Body of pancreas (tissue), 4 donors: Measurements from ENCODE around the gene OR6X1. TPM values are rescaled to one million over a fixed set of nuclear protein-coding genes. Genes with fewer than 3 reads are reported as not detected.

Source experiments
- ATAC-seq: fragments of 150-250 bp; one replicate; pipeline ENCODE4 v1.9.1; 2016
- DNase-seq, 4 donors: peaks; one replicate each; pipeline ENCODE4 v3.0.0-alpha.2; 2019
- H3K27ac ChIP-seq, 4 donors: fragments of 200-600 bp; sonication (generic); 1 replicate in 3 of 4; 2 replicates in 1 of 4; pipeline versions ENCODE4 v1.5.1 to v1.6.1; 2016 to 2019; ENCODE audit warnings: mild to moderate bottlenecking in 1 of 4, mixed read lengths in 1 of 4, moderate library complexity in 1 of 4
- H3K27me3 ChIP-seq, 2 donors: fragments of 200-600 bp; sonication (generic); one replicate each; pipeline ENCODE4 v1.6.0; 2016; ENCODE audit warnings: mild to moderate bottlenecking in 1 of 2
- H3K36me3 ChIP-seq, 2 donors: fragments of 200-600 bp; sonication (generic); replicated peaks in 1 of 2; 2 replicates each; pipeline ENCODE4 v1.5.1; 2016; ENCODE audit warnings: low read depth in 2 of 2; ENCODE audit not compliant: insufficient read depth in 1 of 2
- H3K4me1 ChIP-seq: fragments of 200-600 bp; sonication (generic); one replicate; pipeline ENCODE4 v1.6.0; 2016
- H3K4me3 ChIP-seq, 2 donors: fragments of 200-600 bp; sonication (generic); 1 replicate in 1 of 2; 2 replicates in 1 of 2; pipeline ENCODE4 v1.5.1; 2016 to 2019
- H3K9me3 ChIP-seq, 3 donors: fragments of 200-600 bp; sonication (generic); 1 replicate in 2 of 3; 2 replicates in 1 of 3; pipeline ENCODE4 v1.5.1; 2016
- POLR2A ChIP-seq, 3 donors: fragments of 450-650 bp; IDR thresholded peaks; one replicate each; pipeline ENCODE4 v1.6.1; 2016; ENCODE audit warnings: antibody characterized with exemption in 3 of 3, mild to moderate bottlenecking in 2 of 3
- WGBS, 2 donors: methylation state at CpG; one replicate each; pipeline ENCODE4 v1.1.5; 2017; 5-methylcytosine and 5-hydroxymethylcytosine counted together
- intact Hi-C: fragments of 100-400 bp; cut with DNase I; formaldehyde crosslinking; loops from one replicate; pipeline ENCODE4 v1.15.1; 2023
- total RNA-seq, 2 donors: library from RNA; depleted of rRNA; stranded (reverse); fragments of >200 nt; gene quantifications; one replicate each; pipeline ENCODE4 v1.1.0, GENCODE V29; 2016
- TF ChIP-seq, protein P1 (sequence below), 7 experiments: fragments of 450-650 bp in 4 of 7; fragments of 200-600 bp in 3 of 7; sonication (generic) in 3 of 7; IDR thresholded peaks; one replicate each; pipeline ENCODE4 v1.5.1; 2016 to 2019; ENCODE audit warnings: antibody characterized with exemption in 7 of 7

Gene OR6X1
- total RNA-seq, 2 donors from 2014 or later: not detected

DNA sequence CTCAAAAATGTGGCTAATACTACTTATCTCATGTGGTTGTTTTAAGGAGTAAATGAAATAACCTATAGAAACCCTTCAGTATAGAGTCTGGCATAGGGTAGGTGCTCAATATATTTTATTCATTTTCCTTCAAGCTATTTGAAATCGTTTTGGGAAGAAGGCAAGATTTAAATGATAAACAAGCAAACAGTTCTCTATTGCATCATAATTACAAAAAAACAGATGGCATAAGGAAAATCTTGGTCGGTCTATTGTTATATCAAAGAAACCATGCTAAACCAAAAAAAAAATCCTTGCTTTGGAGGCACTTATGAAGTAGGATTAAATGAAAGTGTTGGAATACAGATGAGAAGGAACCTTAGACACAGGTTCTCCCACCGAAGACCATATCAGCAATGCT is 17.5 kb downstream of the OR6X1 start:
- intact Hi-C loops: no loop called here
- Histone ChIP-seq H3K9me3 (no peaks in the 10 kb centered on the region), H3K36me3 (no peaks in the 10 kb centered on the region), H3K4me1 (peaks cover 24% of the 10 kb centered on the region), H3K27me3 (no peaks in the 10 kb centered on the region), H3K27ac (no peak overlapping the region), H3K4me3 (no peak overlapping the region)
- WGBS, 2 donors: 79 to 80% methylated on average over 3 of the region's 3 CpGs
- no peak for DNase-seq
- ATAC-seq: no peak
- TF ChIP-seq POLR2A (IDR thresholded peaks at IDR 0.05): no peak
- TF ChIP-seq, protein P1, sequence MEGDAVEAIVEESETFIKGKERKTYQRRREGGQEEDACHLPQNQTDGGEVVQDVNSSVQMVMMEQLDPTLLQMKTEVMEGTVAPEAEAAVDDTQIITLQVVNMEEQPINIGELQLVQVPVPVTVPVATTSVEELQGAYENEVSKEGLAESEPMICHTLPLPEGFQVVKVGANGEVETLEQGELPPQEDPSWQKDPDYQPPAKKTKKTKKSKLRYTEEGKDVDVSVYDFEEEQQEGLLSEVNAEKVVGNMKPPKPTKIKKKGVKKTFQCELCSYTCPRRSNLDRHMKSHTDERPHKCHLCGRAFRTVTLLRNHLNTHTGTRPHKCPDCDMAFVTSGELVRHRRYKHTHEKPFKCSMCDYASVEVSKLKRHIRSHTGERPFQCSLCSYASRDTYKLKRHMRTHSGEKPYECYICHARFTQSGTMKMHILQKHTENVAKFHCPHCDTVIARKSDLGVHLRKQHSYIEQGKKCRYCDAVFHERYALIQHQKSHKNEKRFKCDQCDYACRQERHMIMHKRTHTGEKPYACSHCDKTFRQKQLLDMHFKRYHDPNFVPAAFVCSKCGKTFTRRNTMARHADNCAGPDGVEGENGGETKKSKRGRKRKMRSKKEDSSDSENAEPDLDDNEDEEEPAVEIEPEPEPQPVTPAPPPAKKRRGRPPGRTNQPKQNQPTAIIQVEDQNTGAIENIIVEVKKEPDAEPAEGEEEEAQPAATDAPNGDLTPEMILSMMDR (IDR thresholded peaks at IDR 0.05): no peak

DNA sequence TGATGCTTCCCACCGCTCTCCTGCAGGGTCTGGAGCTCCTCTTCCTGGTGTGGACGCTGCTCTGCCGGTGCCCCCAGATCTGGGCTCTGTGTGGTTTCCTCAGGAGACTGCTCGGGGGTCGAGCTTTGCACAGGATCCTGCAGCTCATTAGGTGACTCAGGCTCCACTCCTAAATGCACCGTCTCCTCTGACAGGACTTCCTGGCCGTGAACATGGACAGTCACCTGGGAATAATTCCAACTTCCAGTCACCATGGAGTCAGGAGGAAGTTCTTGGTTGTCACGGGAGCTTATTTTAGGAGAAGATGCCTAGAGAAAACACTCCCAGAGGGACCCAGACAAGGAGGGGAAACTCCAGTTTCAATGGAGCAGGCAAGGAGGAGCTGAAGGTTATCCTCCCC is 24.7 kb downstream of the OR6X1 start:
- H3K4me3 ChIP-seq: no peak overlapping the region
- intact Hi-C loops: no loop called here
- WGBS, 2 donors: 82 to 90% methylated on average over 6 to 8 of the region's 8 CpGs
- H3K27me3 ChIP-seq: no peaks in the 10 kb centered on the region
- DNase-seq (no peak), ATAC-seq (no peak)
- no peak overlapping the region for H3K27ac ChIP-seq
- no peaks in the 10 kb centered on the region for H3K4me1 ChIP-seq
- H3K36me3 ChIP-seq: peaks cover 9 to 49% of the 10 kb centered on the region in 2 donors
- TF ChIP-seq, protein P1 (IDR thresholded peaks at IDR 0.05): no peak
- no peak for TF ChIP-seq POLR2A (IDR thresholded peaks at IDR 0.05)
- no peaks in the 10 kb centered on the region for H3K9me3 ChIP-seq

DNA sequence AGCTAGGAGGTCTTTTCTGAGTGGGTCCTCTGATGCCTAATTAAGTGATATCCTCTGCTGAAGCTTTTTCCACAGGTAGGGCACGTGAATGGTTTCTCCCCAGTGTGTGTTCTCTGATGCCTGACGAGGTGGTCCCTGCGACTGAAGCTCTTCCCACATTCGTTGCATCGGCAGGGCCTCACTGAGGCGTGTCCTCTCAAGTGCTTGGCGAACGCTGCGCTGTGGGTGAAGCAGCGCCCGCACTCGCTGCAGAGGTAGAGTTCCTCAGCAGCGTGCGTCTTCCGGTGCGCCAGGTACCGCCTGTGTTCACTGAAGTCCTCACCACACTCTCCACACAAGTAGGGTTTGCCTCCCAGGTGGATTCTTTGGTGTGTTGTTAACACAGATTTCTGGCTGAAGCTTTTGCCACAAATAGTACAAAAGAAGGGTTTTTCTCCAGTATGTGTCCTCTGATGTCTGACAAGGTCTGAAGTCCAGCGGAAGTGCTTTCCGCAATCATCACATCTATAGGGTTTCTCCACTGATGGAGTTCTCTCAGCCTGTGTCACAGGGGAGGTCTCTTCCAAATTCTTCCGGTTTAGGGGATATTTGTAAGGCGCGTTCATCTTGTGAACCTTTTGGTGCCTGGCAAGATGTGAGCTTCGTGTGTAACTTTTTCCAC is 28.2 kb downstream of the OR6X1 start:
- DNase-seq: no peak
- Histone ChIP-seq H3K36me3 (peaks cover 9 to 50% of the 10 kb centered on the region in 2 donors), H3K27me3 (no peaks in the 10 kb centered on the region), H3K9me3 (no peaks in the 10 kb centered on the region), H3K27ac (no peak overlapping the region), H3K4me1 (no peaks in the 10 kb centered on the region), H3K4me3 (no peak overlapping the region)
- TF ChIP-seq, protein P1 (IDR thresholded peaks at IDR 0.05): no peak
- intact Hi-C loops: no loop called here
- ATAC-seq: no peak
- 97% methylated on average over 23 of the region's 23 CpGs for WGBS, 2 donors

DNA sequence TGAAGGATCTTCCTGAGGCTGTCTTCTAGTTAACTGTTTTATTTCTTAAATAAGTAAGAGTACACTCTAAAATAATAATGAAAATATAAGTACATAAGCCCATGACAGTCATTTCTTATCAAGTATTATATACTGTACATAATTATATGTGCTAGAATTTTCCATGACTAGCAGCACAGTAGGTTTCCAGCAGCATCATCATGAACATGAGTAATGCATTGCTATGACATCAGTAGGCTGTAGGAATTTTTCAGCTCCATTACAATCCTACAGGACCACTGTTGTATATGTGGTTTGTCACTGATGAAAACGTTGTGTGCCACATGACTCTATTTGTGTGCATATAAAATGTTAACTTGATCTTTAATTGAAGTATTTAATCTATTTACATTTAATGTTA is 34.9 kb downstream of the OR6X1 start:
- H3K27ac ChIP-seq: no peak overlapping the region
- H3K27me3 ChIP-seq: no peaks in the 10 kb centered on the region
- H3K4me1 ChIP-seq: no peaks in the 10 kb centered on the region
- H3K4me3 ChIP-seq: no peak overlapping the region
- intact Hi-C loops: no loop called here
- no peaks in the 10 kb centered on the region for H3K9me3 ChIP-seq
- no peak for TF ChIP-seq POLR2A (IDR thresholded peaks at IDR 0.05)
- TF ChIP-seq, protein P1 (IDR thresholded peaks at IDR 0.05): no peak
- no peak for DNase-seq
- 65 to 73% methylated on average over 1 of the region's 1 CpG for WGBS, 2 donors
- no peaks in the 10 kb centered on the region for H3K36me3 ChIP-seq
- ATAC-seq: no peak

DNA sequence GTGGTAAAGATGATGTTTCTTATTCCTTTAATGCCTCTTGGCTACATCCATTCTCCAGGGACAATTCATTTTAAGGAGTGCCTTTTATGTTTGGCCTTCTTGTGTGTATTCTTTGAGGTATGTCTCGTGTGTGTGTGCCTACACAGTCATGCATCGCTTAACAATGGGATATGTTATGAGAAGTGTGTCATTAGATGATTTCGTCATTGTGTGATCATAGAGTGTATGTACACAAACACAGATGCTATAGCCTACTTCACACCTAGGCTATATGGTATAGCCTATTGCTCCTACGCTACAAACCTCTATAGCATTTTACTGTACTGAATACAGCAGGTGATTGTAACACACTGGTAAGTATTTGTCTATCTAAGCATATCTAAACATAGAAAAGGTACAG is 35.8 kb downstream of the OR6X1 start:
- intact Hi-C loops: no loop called here
- Histone ChIP-seq H3K9me3 (no peaks in the 10 kb centered on the region), H3K4me3 (no peak overlapping the region), H3K4me1 (no peaks in the 10 kb centered on the region), H3K27ac (no peak overlapping the region), H3K27me3 (no peaks in the 10 kb centered on the region), H3K36me3 (no peaks in the 10 kb centered on the region)
- no peak for DNase-seq
- 88 to 92% methylated on average over 4 of the region's 4 CpGs for WGBS, 2 donors
- no peak for ATAC-seq
- TF ChIP-seq, protein P1 (IDR thresholded peaks at IDR 0.05): no peak
- no peak for TF ChIP-seq POLR2A (IDR thresholded peaks at IDR 0.05)
